NCI-H2196 (cell line): ENCODE measurements around the gene DICER1.
"Not testable (repeated sequence)": the region's sequence is repeated elsewhere in the genome, so short reads cannot be mapped to it uniquely, and the experiment has no call there.

Experiments used
- DNase-seq: peaks from one replicate; lab custom pipeline; 2025; ENCODE audit not compliant: unreplicated experiment; lab: John Stamatoyannopoulos, UW

Gene DICER1

GRCh38 chr14:95185767-95186392 is 28.6 kb upstream of the DICER1 start:
- DNase-seq = no peak

- DNase-seq = no peak
Measured at GRCh38 chr14:95185033-95185766, 27.9 kb upstream of the DICER1 start.

- no peak for DNase-seq
Measured at GRCh38 chr14:95184413-95184790, 27.1 kb upstream of the DICER1 start.

GRCh38 chr14:95183532-95184412 is 26.4 kb upstream of the DICER1 start:
- DNase-seq = no peak

DNA sequence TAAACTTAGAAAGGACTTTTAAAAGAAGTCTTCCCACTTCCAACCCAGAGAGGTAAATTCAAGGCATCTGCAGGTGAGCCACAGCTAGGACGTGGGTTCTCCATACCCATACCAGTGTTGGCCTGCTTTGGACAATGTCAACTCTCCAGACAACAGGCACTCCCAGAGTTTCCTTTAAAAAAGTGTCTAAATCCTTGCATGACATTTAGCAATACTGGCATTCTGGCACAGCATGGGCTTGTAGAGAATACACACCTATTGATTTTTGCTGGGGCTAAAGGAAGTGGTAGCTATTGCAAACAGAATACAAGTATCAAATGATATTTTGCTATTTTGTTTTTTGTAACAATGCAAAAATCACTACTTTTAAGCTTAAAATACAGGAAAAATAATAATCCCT is 25.8 kb upstream of the DICER1 start:
- no peak for DNase-seq

DNA sequence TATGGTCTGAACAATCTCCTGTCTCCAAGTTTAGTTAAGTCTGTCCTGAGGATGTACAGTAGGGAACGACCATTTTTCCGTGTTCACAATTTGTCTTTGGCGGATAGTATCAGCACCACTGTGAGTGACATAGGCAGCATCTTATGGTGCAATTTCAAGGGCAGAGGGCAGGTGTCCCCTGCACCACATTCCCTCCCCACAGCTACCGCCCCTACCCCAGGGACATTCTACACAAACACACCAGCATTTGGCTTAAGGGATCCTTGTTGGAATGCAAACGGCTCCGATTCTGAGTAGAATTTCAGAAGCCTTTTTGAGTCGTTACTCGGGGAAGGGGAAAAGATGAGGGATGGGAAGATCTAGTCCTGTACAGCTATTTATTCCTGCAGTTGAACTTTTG is 25.1 kb upstream of the DICER1 start:
- DNase-seq = no peak

DNA sequence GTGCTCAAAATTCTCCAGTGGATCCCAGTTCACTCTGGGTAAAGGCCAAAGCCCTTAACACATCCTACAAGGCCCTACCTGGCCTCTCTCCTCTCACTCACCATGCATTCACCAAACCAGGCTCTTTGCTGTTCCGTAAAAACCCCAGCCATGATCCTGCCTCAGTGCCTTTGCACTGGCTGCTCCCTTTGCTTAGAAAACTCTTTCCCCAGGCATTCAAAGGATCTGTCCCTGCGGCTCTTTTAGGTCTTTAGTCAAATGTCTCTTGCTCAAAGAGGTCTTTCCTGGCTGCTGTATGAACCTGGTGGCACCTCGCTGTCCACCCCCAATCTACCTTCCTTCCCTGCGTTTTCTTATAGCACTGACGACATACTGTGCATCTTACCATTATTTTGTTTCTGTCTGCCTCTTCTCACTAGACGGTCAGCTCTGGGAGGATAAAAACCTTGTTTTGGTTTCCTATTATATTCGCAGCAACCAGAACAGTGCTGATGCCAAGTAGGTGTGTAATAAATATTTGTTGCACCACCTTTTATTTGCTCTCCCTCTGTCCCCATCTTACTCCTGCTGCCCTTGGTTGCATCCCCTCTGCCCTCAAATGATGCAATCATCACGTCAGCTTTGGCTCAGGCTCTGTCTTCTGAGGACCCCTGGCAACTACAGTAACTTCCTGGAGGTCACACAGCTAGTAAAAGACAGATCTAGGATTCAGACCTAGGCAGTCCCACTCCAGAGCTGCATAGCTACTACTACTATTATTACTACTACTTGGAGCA is 23.8 kb upstream of the DICER1 start:
- no peak for DNase-seq

GRCh38 chr14:95175670-95176069 is 18.3 kb upstream of the DICER1 start:
- DNase-seq = not testable (repeated sequence)

- DNase-seq = no peak
Measured at GRCh38 chr14:95174184-95174792, 17.0 kb upstream of the DICER1 start.

DNA sequence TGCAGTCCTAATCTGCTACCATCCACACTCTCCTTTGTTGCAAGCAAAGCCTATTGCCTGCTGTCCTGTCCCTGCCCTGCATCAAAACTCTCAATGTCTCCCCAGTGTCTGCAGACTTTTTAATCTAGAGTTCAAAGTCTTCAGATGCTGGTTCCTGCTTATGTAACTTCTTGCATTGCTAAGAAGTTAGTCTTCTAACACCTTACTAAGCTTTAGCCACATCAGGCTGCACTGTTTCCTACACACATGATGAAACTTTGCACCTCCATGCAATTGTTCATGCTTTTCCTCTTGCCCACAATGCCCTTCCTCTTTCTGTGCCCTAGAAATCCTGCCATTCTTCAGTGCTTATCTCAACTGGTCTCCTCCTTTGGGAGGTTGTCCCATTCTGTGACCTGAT is 16.2 kb upstream of the DICER1 start:
- no peak for DNase-seq

- DNase-seq = no peak
Measured at GRCh38 chr14:95167177-95167576, 9.8 kb upstream of the DICER1 start.

DNA sequence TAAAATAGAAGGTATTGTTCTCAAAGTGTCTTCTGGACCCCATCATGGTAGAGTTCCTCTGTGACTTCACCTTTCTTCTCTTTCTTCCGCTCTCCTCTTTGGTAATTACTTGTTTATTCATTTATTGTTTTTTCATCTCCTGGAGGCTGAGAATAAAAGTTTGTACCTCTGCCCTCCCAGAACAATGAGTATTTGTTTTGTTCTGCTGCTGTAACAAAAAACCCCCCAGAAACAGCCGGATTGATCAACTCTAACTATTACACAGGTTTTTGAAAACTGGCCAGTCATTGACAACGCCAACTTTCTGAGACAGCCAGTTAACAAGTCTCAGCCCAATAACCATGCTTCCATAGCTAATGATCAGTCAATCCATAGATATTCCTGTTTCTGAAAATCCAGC is 8.2 kb upstream of the DICER1 start:
- no peak for DNase-seq

- DNase-seq = no peak
Measured at GRCh38 chr14:95164506-95164905, 7.2 kb upstream of the DICER1 start.

DNA sequence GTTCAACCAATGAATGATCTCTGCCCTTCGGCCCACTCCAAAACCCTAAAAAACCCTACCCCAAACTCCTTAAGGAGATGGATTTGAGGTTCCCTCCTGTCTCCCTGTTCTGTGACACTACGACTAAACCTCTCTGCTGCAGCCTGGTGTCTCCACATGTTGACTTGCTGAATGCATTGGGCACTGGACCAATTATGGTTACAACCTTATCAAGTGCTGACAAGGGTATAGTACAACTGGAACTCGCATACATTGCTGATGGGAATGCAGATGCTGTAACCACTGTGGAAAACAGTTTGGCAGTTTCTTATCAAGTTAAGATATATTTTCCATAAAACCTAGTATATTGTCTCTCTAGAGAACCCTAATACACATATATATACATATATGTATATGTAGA is 6.3 kb upstream of the DICER1 start:
- no peak for DNase-seq

GRCh38 chr14:95163132-95163531 is 5.8 kb upstream of the DICER1 start:
- DNase-seq = no peak

- DNase-seq = no peak
Measured at GRCh38 chr14:95162641-95163040, 5.3 kb upstream of the DICER1 start.

- DNase-seq = no peak
Measured at GRCh38 chr14:95157048-95157326, 342 bp downstream of the DICER1 start.

GRCh38 chr14:95156161-95157047 is 925 bp downstream of the DICER1 start:
- no peak for DNase-seq

DNA sequence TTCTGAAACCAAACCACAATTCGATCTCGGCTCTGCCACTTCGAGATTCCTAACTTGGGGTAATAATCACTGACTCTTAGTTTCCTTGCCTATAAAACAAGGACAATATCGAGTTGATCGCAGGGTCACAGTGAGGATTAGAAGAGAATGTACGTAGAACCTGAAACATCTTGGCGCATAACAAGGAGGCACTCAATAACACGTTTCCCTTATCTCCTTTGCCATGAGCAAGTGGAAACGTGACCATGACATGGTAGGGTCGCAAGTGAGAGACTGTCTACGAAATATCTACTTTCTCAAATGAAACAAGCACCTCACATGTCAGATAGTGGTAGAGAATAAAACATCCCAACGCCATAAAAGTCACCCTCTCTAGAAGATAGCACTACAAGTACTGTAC is 2.3 kb downstream of the DICER1 start:
- no peak for DNase-seq

DNA sequence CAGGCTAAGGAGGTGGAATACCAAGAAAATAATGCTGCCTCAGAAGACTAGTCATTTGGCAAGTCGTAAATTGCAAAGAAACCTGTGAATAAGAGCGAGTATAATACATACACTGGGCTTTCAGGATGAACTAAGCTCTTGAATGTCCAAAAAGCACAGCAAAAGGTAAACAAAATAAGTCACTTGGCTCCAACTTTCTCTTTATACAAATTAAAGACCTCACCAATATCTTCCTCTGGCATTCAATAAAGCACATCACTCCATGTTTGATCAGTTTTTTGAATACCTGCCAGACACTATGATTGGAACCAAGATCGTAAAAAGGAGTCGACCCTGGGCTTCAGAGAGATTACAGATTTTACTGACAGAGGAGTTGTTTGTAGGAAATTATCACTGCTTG is 3.5 kb downstream of the DICER1 start:
- peak; percentile 1 for DNase-seq
